HG03139 (cell line): Measurements from ENCODE around the gene FAM83G.

Experiments
- ATAC-seq: cut with Tn5 transposase; IDR thresholded peaks from one replicate; pipeline ENCODE4 v1.9.1; 2021; ENCODE audit not compliant: unreplicated experiment

Gene FAM83G

GRCh38 chr17:18992454-18993130 is 12.0 kb downstream of the FAM83G start:
- ATAC-seq, result no peak

- no peak for ATAC-seq
These were observed 12.8 kb downstream of the FAM83G start for GRCh38 chr17:18991531-18992315.

GRCh38 chr17:18990331-18990730 is 14.2 kb downstream of the FAM83G start:
- no peak for ATAC-seq

- no peak for ATAC-seq
These were observed 15.9 kb downstream of the FAM83G start for GRCh38 chr17:18988546-18989173.

- ATAC-seq, result no peak
These were observed 16.6 kb downstream of the FAM83G start for GRCh38 chr17:18987862-18988545.

GRCh38 chr17:18987230-18987610 is 17.3 kb downstream of the FAM83G start:
- ATAC-seq, result no peak

- no peak for ATAC-seq
These were observed 17.9 kb downstream of the FAM83G start for GRCh38 chr17:18986541-18987229.

- ATAC-seq, result no peak
These were observed 19.1 kb downstream of the FAM83G start for GRCh38 chr17:18985475-18985874.

- no peak for ATAC-seq
These were observed 20.1 kb downstream of the FAM83G start for GRCh38 chr17:18984273-18985114.

GRCh38 chr17:18981642-18982424 is 22.7 kb downstream of the FAM83G start:
- no peak for ATAC-seq

GRCh38 chr17:18981335-18981641 is 23.3 kb downstream of the FAM83G start:
- ATAC-seq, result no peak

GRCh38 chr17:18980682-18981334 is 23.8 kb downstream of the FAM83G start:
- no peak for ATAC-seq

- no peak for ATAC-seq
These were observed 25.9 kb downstream of the FAM83G start for GRCh38 chr17:18978655-18979054.

GRCh38 chr17:18978050-18978449 is 26.5 kb downstream of the FAM83G start:
- ATAC-seq, result no peak

- ATAC-seq, result no peak
These were observed 26.9 kb downstream of the FAM83G start for GRCh38 chr17:18977646-18978045.

- ATAC-seq, result no peak
These were observed 27.5 kb downstream of the FAM83G start for GRCh38 chr17:18977021-18977420.

GRCh38 chr17:18976201-18976600 is 28.4 kb downstream of the FAM83G start:
- ATAC-seq, result no peak

GRCh38 chr17:18975597-18975996 is 29.0 kb downstream of the FAM83G start:
- ATAC-seq, result no peak
